ENCODE results near the gene PLEKHG3.

The PLEKHG3 gene

DNA sequence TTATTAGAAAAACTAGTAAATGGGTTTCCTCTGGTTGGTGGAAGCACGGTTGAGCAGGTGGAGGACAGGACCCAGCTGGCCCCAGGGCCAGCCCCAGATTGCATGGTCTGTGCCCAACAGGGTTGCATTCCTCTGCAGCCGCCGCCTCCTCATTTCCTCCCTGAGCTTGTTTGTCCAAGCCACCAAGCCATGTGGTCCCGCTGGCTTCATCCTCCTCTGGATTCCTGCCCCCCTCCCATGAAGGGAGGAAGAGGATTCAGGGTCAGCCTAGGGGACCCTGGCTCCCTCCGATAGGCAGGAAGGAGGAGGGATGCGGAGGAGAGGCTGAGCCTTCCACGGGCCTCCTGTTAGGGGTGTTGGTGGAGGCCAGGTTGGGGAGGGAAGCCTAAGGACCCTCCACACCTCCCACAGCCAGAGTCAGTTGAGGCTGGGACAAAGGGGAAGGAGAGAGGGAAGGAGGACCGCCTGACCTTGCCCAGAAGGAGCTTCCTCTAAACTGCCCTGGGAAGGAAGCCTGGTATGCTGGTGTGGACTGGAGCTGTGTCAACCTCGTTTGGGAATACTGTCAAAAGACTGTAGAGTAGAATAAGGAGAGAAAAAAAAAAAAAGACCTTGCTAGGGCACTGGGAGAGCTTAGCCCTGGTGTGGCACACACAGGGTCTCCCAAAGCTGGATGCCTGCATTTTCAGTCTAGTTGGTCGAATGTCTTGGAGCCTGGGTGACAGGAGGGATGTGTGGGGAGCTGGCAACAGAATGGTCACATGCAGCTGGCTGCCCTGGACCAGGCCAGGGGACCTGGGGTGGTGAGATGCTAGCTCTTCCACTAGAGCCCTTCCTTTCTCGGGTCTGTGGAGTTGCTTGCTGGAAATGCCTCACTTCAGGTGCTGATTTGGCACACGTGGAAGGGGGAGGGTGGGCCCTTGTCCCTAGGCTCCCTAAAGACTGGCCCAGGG, 42.4 kb downstream of the PLEKHG3 start:
- FAIRE-seq (no peak), DNase-seq (ENCODE audit: insufficient read length, low spot score) (no peak)
- no peak for TF ChIP-seq POLR2A (IDR thresholded peaks at IDR 0.05; ENCODE audit: low read depth, low read length)

DNA sequence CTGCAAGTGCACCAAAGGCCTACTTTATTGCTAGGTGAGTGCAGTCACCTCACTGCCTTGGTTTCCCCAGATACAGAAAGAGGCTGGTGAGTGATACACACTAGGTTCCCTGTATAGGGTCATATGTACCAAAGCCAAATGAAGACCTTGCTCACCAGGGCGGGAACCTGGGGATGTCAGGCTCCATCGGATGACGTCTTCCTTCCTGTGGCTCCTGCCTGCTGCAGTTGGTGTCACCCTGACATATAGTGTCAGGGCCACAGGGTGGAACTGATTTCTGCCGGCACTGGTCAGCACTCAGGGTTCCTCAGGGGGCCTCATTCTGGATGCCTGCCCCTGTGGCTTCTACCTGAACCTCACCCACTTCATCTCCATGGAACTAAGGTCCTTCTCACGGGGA, 43.1 kb downstream of the PLEKHG3 start:
- FAIRE-seq, result no peak

DNA sequence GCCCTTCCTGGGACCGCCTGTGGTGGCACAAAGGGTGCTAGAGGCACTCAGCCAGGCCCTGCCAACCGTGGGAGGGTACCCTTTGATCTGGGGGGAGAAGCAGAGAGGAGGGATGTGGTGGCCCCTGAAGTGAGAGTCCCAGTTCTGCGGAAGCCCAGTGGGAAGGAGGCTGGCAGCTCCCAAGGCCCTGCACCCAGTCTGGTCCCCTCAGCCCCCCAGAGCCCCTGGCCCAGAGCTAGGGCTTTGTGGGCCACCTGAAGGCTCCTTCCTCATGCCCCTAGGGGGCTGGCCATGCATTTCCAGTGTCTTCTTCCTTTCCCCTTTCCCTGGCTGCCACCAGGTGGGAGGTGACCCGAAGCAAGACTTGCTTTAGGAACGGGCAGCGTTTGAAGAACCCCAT, 44.3 kb downstream of the PLEKHG3 start:
- DNase-seq (ENCODE audit: insufficient read length, low spot score) (no peak), FAIRE-seq (no peak)
- TF ChIP-seq POLR2A (IDR thresholded peaks at IDR 0.05; ENCODE audit: low read depth, low read length), result no peak

More for the DNA sequence above, 43.1 kb downstream of the PLEKHG3 start:
- TF ChIP-seq POLR2A (IDR thresholded peaks at IDR 0.05; ENCODE audit: low read depth, low read length), result no peak
- DNase-seq (ENCODE audit: insufficient read length, low spot score), result no peak

DNA sequence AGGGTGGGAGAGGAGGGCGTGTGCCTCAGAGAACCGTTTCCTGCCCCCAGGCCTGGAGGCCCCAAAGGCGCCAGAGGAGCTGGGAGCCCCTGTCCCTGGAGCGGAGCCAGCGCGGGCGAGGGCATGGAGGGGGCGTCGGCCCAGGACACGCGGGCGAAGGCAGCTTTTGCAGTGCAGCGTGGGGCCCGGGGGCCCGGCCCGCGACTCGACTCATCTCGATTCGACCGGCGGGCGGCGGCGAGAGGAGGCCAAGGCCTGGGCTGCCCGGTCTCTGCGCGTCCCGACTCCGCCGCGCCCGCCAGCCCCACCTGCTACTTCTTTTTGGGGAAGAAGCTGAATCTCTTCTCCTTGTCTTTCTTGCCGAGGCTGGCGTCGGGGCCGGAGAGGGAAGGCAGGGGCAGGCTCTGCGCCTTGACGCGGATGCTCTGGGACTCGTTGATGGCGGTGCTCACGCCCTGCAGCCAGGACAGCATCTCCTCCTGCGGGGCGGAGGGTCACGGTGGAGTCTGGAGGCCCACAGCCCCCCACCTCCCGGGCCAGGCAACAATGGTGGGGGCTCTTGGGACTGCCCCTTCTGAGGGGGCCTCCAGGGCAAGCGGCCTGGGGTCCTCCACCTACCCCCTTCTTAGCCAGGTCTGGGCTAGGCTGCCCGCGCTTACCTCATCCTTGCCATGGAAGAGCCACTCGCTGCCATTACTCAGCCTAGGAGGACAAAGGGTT, 44.9 kb downstream of the PLEKHG3 start:
- no peak for DNase-seq (ENCODE audit: insufficient read length, low spot score)

DNA sequence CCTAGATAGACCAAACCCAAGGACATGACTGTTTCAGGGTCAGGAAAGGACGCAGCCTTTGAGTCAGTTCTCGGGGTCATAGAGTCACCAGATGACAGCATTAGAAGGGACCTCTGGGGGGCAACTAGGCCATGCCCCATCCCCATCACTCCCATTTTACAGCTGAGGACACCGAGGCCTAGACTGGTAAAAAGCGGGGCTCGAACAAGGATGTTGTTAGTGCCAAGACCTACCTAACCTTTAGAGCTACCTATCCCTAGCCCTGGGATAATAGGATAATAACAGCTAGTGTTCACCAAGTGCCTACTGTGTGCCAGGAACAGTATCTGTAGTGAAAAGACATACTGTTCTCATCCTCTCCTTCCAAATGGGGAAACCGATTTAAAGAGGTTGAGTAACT, 48.7 kb downstream of the PLEKHG3 start:
- FAIRE-seq (no peak), DNase-seq (ENCODE audit: insufficient read length, low spot score) (no peak)
- no peak for TF ChIP-seq POLR2A (IDR thresholded peaks at IDR 0.05; ENCODE audit: low read depth, low read length)

More for the DNA sequence above, 44.9 kb downstream of the PLEKHG3 start:
- FAIRE-seq, result no peak
- TF ChIP-seq POLR2A (IDR thresholded peaks at IDR 0.05; ENCODE audit: low read depth, low read length), result no peak

DNA sequence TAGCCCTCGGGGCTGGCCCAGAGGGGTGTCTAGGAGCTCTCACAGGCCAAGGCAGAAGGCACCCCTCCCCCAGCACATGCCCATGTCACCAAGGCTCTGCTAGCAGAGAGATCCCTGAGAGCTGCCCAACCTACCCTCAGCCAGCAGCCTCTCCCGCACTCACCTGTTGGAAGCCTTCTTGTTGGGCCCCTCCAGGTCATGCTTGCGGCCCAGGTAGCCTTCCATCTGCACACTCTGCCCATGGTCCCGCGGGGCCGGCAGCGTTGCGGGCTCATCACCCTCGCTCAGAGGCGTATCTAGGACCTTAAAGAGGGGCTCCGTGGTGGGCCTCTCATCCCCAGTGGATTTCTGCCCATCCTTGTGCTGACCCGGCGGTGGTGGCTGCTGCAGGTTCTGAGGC, 49.1 kb downstream of the PLEKHG3 start:
- no peak for FAIRE-seq
- DNase-seq (ENCODE audit: insufficient read length, low spot score), result no peak
- no peak for TF ChIP-seq POLR2A (IDR thresholded peaks at IDR 0.05; ENCODE audit: low read depth, low read length)

DNA sequence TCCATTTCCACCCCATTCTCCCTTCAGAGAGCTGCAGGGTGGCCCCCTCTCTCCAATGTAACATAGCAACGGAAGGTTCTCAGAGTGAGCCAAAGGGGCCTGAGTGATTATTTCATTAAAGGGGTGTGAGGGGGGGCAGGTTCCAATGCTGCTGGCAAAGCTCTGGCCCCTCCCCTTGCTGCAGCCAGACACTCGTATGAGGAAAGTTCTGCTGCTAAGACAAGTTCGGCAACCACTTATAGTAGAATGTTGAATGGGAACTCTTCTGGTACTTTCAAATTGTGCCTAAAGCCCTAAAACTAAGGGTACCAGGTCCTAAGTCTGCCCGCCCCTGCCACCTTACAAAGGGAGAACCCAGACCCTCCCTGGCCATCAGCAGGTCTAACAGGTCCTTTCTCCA, 49.8 kb downstream of the PLEKHG3 start:
- TF ChIP-seq POLR2A (IDR thresholded peaks at IDR 0.05; ENCODE audit: low read depth, low read length), result no peak
- DNase-seq (ENCODE audit: insufficient read length, low spot score) (no peak), FAIRE-seq (no peak)

DNA sequence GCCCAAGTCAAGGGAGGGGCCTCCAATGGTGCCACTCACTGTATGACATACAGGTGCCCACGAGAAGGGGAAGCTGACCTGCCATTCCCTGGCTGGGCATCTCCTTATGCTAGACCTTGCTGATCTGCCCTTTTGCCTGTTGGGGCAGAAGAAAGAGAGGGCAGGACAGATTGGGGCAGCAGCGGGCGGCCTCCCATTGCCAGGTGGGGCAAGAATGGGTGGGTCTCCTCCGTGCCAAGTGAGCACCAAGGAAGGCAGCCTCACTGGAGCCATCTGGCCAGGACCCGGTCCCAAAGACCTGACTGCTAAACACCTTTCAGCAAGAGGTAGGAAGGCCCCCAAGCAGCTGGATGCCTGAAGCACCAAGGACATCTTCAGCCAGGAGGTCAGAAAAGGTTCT, 50.5 kb downstream of the PLEKHG3 start:
- FAIRE-seq, result no peak
- DNase-seq (ENCODE audit: insufficient read length, low spot score), result no peak
- no peak for TF ChIP-seq POLR2A (IDR thresholded peaks at IDR 0.05; ENCODE audit: low read depth, low read length)

DNA sequence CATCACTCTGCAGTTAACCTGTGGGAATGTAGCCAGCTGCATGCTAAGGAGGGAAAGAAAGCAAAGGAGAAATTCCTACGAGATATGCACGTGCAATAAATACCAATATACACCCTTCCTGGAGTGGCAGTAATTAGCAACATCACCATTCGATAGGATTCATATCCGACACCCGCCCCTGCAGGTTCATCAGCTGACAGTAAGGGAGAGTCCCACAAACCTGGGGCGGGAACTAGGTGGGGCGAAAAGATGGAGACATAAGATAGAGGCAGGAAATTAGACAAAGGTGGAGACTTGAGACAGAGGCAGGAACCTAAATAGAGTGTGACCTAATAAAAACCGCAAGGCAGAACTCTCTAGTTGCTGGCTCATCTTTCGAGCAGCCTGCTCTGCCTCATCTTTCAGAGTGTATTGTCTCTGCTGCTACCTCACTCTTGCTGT, 51.6 kb downstream of the PLEKHG3 start:
- DNase-seq (ENCODE audit: insufficient read length, low spot score) (no peak), FAIRE-seq (no peak)
- TF ChIP-seq POLR2A (IDR thresholded peaks at IDR 0.05; ENCODE audit: low read depth, low read length), result no peak

DNA sequence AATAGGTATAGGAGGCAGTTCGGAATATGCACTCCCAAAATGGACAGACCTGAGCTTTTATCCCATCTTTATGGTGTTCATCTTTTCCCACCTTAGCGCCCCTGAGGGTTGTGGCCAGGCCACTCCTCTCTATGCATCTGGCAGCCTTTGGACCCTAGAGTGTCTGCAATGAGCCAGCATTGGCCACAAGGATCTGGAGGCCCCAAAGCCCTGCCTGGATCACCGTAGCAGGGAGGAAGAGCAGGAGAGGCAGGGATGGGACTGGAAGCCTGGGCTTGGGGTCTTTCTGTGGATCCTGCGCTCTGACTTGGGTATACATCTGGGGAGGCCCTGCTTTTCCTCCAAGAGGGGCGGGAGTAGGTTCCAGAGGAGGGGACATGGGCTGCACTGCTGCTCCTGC, 52.5 kb downstream of the PLEKHG3 start:
- FAIRE-seq (no peak), DNase-seq (ENCODE audit: insufficient read length, low spot score) (no peak)

DNA sequence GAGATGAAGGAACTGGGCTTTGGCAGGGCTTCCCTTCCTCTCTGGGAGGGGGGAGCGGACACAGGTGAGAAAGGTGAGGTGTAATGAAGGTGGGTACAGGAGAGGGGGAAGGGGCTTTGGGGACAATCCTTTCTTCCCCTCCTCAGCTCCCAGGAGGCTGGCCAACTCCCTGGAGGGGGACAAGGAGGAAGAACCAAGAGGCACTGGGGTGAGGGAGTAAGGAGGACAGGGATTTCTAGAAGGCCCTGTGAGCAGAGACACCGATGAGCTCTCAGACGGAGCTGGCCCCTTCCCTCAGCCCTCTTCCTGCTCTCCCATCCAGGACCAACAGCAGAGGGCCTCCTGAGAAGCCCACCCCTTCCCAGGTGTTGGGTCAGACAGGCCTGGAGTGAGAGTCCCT, 53.4 kb downstream of the PLEKHG3 start:
- no peak for FAIRE-seq
- DNase-seq (ENCODE audit: insufficient read length, low spot score), result no peak
- TF ChIP-seq POLR2A (IDR thresholded peaks at IDR 0.05; ENCODE audit: low read depth, low read length), result no peak

More for the DNA sequence above, 52.5 kb downstream of the PLEKHG3 start:
- no peak for TF ChIP-seq POLR2A (IDR thresholded peaks at IDR 0.05; ENCODE audit: low read depth, low read length)

DNA sequence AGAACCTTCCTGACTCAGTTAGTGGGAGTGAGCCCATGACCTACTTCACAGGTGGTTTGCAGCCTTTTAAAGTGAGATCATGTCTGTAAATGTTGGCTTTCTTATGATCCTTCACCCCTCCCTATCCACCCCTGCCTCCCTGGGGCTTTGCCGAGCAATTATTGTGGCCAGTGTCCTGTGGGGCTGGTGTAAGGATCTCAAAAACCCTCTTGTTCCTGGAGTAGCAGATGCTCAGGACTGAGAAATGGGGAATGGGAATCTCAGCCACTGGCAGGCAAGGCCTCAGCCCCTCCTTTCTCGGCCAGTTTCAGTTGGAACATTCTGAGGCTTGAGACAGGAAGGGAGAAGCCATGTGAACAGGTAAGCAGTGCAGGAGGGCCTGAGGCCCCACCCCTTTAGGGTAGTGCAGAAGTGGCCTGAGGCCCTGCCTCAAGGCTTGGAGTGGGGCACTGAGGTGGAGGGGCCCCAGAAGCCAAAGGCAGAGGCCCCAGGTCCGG, 53.8 kb downstream of the PLEKHG3 start:
- DNase-seq (ENCODE audit: insufficient read length, low spot score), result no peak
- no peak for FAIRE-seq
- no peak for TF ChIP-seq POLR2A (IDR thresholded peaks at IDR 0.05; ENCODE audit: low read depth, low read length)

DNA sequence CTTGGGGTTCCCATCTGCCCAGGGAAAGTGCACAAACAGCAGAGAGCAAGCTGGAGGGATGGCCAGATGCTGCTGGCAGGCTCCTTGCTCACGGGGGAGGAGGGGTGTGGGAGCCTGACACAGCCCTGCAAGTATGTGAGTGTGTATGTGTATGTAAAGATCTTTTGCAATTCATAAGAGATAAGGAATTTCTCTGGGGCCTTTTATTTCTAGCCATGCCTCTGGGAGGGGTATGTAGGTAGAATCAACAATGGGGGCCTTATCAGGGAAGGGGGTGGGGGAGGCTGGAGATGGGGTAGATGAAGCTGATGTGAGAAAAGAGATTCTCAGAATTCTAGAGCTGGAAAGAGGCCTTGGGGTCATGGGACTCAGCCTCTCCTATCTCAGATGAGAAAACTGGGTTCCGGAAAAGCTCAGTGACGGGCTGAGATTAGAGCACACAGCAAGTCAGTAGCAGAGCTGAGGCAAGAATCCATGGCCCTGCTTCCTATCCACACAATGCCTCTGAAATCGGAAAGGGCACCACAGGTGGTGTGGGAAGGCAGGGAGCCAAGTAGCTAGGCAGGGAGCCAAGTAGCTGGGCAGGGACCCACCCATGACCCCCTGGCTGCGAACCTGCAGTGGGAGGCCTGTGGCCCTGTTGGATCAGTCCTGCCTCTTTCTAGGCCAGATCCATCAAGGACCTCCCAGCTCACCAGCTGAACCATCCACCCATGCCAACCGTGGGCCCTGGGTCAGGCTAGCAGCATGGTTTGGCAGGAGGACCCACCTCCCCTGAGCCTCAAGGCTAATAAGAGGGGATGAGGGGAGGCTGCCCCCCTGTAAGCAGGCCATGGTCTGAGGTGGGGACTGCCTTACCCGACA, 54.7 kb downstream of the PLEKHG3 start:
- FAIRE-seq (peak; percentile 60), DNase-seq (ENCODE audit: insufficient read length, low spot score) (peak; percentile 74)
- TF ChIP-seq POLR2A (IDR thresholded peaks at IDR 0.05; ENCODE audit: low read depth, low read length), result no peak
